HL-60 (cell line): ENCODE measurements around the gene MUC6.

Source experiments
- CTCF ChIP-seq: IDR thresholded peaks from one replicate; pipeline ENCODE4 v1.5.1; 2011; ENCODE audit warnings: low read length, control low read depth, inconsistent platforms; ENCODE audit not compliant: insufficient read depth
- GABPA ChIP-seq: IDR thresholded peaks from 2 replicates; pipeline ENCODE4 v1.6.1; 2012; ENCODE audit warnings: low read depth
- POLR2AphosphoS5 ChIP-seq: IDR thresholded peaks from 2 replicates; pipeline ENCODE4 v1.6.1; 2012; ENCODE audit warnings: low read depth
- REST ChIP-seq: IDR thresholded peaks from 2 replicates; pipeline ENCODE4 v1.6.1; 2012; ENCODE audit warnings: low read depth; ENCODE audit not compliant: insufficient replicate concordance
- SPI1 ChIP-seq: IDR thresholded peaks from 2 replicates; pipeline ENCODE4 v1.6.1; 2012; ENCODE audit warnings: low read depth, mild to moderate bottlenecking, borderline replicate concordance

- TF ChIP-seq CTCF (peak; percentile 83), REST (no peak), SPI1 (no peak), POLR2AphosphoS5 (no peak), GABPA (no peak)
Measured at GRCh38 chr11:1050581-1051355, 14.2 kb upstream of the MUC6 start.
